Measurements from ENCODE around the gene NCOA3.
A peak's percentile ranks its signal among the peaks of the same experiment; 100 is the strongest.
"Not testable (repeated sequence)": the region's sequence is repeated elsewhere in the genome, so short reads cannot be mapped to it uniquely, and the experiment has no call there.

NCOA3 gene

GRCh38 chr20:47501482-47502270, at the start of gene NCOA3:
Gene NCOA3, plus strand, starts transcription at chr20:47501887. Its CDS starts 120,361 bp downstream, at chr20:47622248.
- DNase-seq, result peak; percentile 86 to 89

GRCh38 chr20:47452736-47453161, 48.9 kb upstream of the NCOA3 start:
- DNase-seq, result no peak

- no peak for DNase-seq
Measured at GRCh38 chr20:47453167-47453782, 48.4 kb upstream of the NCOA3 start.

- no peak for DNase-seq
Measured at GRCh38 chr20:47454298-47455132, 47.2 kb upstream of the NCOA3 start.

- peak in 1 of 2 donors; percentile 18 for DNase-seq
Measured at GRCh38 chr20:47455133-47456040, 46.3 kb upstream of the NCOA3 start.

- DNase-seq, result no peak
Measured at GRCh38 chr20:47456041-47456537, 45.6 kb upstream of the NCOA3 start.

- peak; percentile 21 to 29 for DNase-seq
Measured at GRCh38 chr20:47456952-47457724, 44.5 kb upstream of the NCOA3 start.

- not testable (repeated sequence) for DNase-seq
Measured at GRCh38 chr20:47458280-47459050, 43.2 kb upstream of the NCOA3 start.

- no peak for DNase-seq
Measured at GRCh38 chr20:47459344-47460073, 42.2 kb upstream of the NCOA3 start.

- DNase-seq, result not testable (repeated sequence)
Measured at GRCh38 chr20:47460761-47461112, 41.0 kb upstream of the NCOA3 start.

GRCh38 chr20:47461120-47461685, 40.5 kb upstream of the NCOA3 start:
- DNase-seq, result no peak

GRCh38 chr20:47461906-47462305, 39.8 kb upstream of the NCOA3 start:
- not testable (repeated sequence) for DNase-seq

GRCh38 chr20:47464380-47465101, 37.1 kb upstream of the NCOA3 start:
- peak; percentile 64 to 78 for DNase-seq

GRCh38 chr20:47465335-47466090, 36.2 kb upstream of the NCOA3 start:
- DNase-seq, result no peak

- no peak for DNase-seq
Measured at GRCh38 chr20:47466213-47466612, 35.5 kb upstream of the NCOA3 start.

- DNase-seq, result no peak
Measured at GRCh38 chr20:47466704-47467459, 34.8 kb upstream of the NCOA3 start.

Data from inflammatory macrophage treated with lipopolysaccharide for 1 hour (primary cell).